ENCODE measurements around the gene MFAP3. TPM values are rescaled to one million over a fixed set of nuclear protein-coding genes. Genes with fewer than 3 reads are reported as not detected.

Gene MFAP3
- total RNA-seq, 1 experiment from 2014 or later: 55.6 TPM

DNA sequence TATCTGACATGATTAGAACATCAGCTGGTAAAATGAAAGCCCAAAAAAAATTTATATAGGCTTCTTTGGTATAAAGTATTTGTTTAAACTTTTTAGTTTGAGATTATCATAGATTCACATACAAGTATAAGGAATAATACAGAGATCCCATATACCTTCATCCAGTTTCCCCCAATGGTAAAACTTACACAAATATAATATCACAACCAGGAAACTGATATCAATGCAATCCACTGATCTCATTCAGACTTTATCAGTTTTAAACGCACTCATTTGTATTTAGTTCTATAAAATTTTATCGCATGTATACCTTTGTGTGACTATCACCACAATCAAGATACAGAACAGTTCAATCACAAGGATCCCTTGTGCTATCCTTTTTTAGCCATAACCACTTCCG is 3.8 kb upstream of the MFAP3 start:
- DNase-seq: no peak
- Histone ChIP-seq H3K27ac (no peak overlapping the region), H3K36me3 (no peaks in the 10 kb centered on the region), H3K4me3 (no peak overlapping the region), H3K27me3 (no peaks in the 10 kb centered on the region), H3K9me3 (replicated peaks) (no peaks in the 10 kb centered on the region), H3K4me1 (peaks cover 3% of the 10 kb centered on the region; the same call in 1 of the 2 replicates)

DNA sequence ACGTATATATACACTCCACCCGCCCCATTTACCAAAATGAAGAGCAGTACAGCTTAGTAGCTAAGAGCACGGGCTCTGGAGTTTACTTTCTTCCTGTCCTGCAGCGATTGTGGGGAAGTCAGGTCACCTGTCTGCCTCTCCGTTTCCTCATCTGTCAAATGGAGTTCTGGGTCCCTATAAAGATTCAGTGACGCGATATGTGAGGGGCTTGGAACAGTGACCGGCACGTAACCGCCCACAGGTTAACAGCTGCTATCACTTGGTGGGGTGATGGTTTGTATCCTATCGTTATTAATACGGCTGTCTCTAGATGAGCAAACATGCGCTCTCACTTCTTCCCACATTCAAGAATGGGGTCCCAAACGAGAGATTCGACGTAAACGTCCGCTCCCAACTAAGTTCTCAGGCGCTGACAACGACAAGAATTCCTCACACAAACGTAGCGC is 483 bp upstream of the MFAP3 start:
- H3K4me3 ChIP-seq: peak overlapping the region; percentile 73
- no peaks in the 10 kb centered on the region for H3K27me3 ChIP-seq
- no peaks in the 10 kb centered on the region for H3K36me3 ChIP-seq
- H3K9me3 ChIP-seq (replicated peaks): no peaks in the 10 kb centered on the region
- DNase-seq: peak in 1 of 2 experiments; percentile 34
- H3K4me1 ChIP-seq: peaks cover 3% of the 10 kb centered on the region; the same call in 1 of the 2 replicates
- peak overlapping the region; percentile 68 for H3K27ac ChIP-seq

DNA sequence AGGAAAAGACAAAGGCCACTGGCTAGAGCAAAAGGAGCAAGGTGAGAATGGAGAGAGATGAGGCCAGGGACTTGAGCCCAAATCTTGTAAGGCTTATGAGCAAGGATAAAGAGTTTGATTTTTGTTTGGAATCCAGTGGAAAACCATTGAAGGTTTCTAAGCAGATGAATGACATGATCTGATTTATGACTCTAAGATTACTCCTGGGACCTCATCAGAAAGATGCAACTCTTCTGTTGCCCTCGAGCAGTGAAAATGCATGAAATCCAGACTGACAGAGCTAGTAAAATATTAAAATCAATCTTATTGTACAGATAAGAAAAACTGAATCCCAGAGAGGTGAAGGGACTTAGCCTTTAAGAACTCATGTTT is 677 bp downstream of the MFAP3 start:
- no peak overlapping the region; the same call in 1 of the 2 replicates for H3K27ac ChIP-seq
- no peak for DNase-seq
- H3K9me3 ChIP-seq (replicated peaks): no peaks in the 10 kb centered on the region
- peak overlapping the region; percentile 73 for H3K4me3 ChIP-seq
- H3K27me3 ChIP-seq: no peaks in the 10 kb centered on the region
- no peaks in the 10 kb centered on the region for H3K36me3 ChIP-seq
- peaks cover 3% of the 10 kb centered on the region; the same call in 1 of the 2 replicates for H3K4me1 ChIP-seq

DNA sequence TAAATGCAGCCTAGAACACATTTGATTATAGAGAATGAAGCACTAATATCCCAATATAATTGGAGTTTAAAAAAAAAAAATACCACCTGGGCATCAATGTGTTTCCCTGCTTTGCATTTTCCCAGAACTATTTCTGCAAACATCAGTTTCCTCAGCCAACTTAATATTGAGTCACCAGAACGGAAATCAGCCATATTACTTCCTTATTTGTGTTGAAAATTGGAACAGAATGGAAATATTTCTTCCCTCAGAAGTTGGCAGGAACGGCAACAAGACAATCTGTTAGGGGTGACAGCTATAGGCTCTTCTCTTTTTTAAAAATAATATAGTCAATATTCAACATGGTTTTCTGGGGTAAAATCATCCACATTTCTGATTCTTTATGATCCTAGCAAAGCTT is 4.0 kb downstream of the MFAP3 start:
- Histone ChIP-seq H3K27ac (no peak overlapping the region), H3K4me3 (no peak overlapping the region), H3K4me1 (peaks cover 3% of the 10 kb centered on the region; the same call in 1 of the 2 replicates), H3K36me3 (peaks cover 7% of the 10 kb centered on the region; the same call in 1 of the 2 replicates), H3K27me3 (no peaks in the 10 kb centered on the region), H3K9me3 (replicated peaks) (no peaks in the 10 kb centered on the region)
- no peak for DNase-seq

DNA sequence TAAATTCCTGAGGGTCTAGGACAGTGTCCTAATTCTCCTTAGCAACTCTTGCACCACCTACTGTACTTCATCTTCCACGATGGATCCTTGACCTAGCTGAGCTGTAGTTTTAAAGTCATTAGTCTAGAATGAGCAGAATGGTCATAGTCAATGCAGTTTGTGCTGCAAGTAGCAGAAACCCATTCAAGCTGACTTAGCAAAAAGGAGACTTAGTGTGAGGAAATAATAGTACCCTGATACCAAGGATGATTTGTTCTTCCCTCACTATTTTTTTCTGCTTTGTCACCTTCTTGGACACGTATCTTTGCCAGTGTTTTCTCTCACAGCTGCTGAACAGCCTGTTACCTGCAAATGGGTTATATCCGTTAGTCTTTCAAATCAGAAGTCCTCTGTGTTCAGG is 5.3 kb downstream of the MFAP3 start:
- Histone ChIP-seq H3K27me3 (no peaks in the 10 kb centered on the region), H3K27ac (no peak overlapping the region), H3K9me3 (replicated peaks) (no peaks in the 10 kb centered on the region), H3K4me3 (no peak overlapping the region), H3K36me3 (peaks cover 7% of the 10 kb centered on the region; the same call in 1 of the 2 replicates), H3K4me1 (peaks cover 3% of the 10 kb centered on the region; the same call in 1 of the 2 replicates)
- DNase-seq: no peak

DNA sequence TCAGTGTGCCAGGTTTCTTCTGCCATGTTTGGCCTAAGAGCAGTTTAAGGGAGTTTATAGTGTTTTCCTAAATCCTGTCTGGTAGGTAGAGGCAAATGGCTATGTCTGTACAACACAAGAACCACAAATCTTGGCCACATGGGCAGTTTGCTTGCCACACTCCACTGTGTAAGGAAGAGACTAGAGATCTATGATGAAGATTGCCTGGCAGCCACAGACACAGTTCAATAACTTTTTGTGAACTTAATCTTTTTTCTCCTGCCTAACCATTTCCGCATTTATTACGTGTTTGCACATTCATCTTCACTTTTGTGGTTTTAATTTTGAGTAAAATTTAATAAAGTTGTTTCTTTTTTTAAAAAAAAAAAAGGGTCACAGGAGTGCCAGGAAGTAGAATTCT is 5.8 kb downstream of the MFAP3 start:
- Histone ChIP-seq H3K4me1 (peaks cover 3% of the 10 kb centered on the region; the same call in 1 of the 2 replicates), H3K4me3 (no peak overlapping the region), H3K27me3 (no peaks in the 10 kb centered on the region), H3K9me3 (replicated peaks) (no peaks in the 10 kb centered on the region), H3K27ac (no peak overlapping the region), H3K36me3 (peaks cover 7% of the 10 kb centered on the region; the same call in 1 of the 2 replicates)
- no peak for DNase-seq

DNA sequence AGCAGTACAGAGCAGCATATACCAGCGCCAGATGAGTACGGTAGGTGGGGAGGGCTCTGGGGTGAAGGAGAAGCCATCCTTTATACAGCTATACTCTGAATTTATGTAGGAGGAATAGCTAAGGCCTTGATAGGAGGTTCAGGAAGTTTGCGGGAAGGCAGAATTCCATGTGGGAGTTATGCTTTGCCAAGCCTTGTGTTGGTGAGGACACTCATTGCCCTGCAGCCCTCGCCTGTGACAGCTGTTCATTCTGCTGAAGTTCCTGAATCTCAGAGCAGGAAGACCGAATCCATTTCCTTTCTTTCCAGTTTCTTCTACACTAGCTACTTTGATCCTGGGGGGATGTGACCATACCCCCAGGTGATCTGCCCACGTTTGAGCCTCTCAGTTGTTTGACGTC is 7.7 kb downstream of the MFAP3 start:
- DNase-seq: no peak
- Histone ChIP-seq H3K27ac (no peak overlapping the region), H3K4me3 (no peak overlapping the region), H3K36me3 (peaks cover 15% of the 10 kb centered on the region; the same call in 1 of the 2 replicates), H3K4me1 (no peaks in the 10 kb centered on the region), H3K9me3 (replicated peaks) (no peaks in the 10 kb centered on the region), H3K27me3 (no peaks in the 10 kb centered on the region)

DNA sequence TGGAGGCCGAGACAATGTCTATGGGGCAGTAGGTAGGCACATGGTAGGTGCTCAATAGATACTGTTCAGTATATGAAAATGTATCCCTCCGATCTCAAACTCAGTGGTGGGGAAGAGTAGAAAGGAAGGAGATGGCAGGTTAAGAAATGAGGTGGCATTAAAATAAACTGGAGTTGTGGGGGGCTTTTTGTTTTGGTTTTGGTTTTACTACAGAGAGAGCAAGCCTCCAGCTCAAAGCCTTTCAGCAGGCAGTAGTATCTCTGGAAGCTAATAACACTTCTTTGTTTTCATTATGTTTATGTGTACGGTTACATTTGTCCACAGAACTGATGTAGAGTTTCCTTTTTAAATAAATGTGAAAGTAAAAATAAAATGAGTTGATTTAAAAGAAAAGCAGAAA is 8.6 kb downstream of the MFAP3 start:
- no peak for DNase-seq
- Histone ChIP-seq H3K27ac (no peak overlapping the region), H3K4me3 (no peak overlapping the region), H3K9me3 (replicated peaks) (no peaks in the 10 kb centered on the region), H3K4me1 (no peaks in the 10 kb centered on the region), H3K36me3 (peaks cover 19% of the 10 kb centered on the region), H3K27me3 (no peaks in the 10 kb centered on the region)

DNA sequence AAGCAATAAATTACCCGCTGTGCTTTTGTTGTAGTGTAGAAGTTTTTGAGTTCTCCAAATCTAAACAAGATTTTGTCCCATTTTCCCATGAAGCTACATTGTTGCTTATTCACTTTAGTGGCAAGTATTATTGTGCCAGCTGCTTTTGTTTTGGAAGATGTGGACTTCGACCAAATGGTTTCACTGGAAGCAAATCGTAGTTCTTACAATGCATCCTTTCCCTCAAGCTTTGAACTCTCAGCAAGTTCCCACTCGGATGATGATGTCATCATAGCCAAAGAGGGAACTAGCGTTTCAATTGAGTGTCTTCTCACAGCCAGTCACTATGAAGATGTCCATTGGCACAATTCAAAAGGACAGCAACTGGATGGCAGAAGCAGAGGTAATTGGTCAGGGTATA is 10.9 kb downstream of the MFAP3 start:
- no peaks in the 10 kb centered on the region for H3K4me1 ChIP-seq
- DNase-seq: no peak
- H3K9me3 ChIP-seq (replicated peaks): no peaks in the 10 kb centered on the region
- no peak overlapping the region for H3K27ac ChIP-seq
- H3K36me3 ChIP-seq: peaks cover 30% of the 10 kb centered on the region
- no peak overlapping the region for H3K4me3 ChIP-seq
- no peaks in the 10 kb centered on the region for H3K27me3 ChIP-seq

DNA sequence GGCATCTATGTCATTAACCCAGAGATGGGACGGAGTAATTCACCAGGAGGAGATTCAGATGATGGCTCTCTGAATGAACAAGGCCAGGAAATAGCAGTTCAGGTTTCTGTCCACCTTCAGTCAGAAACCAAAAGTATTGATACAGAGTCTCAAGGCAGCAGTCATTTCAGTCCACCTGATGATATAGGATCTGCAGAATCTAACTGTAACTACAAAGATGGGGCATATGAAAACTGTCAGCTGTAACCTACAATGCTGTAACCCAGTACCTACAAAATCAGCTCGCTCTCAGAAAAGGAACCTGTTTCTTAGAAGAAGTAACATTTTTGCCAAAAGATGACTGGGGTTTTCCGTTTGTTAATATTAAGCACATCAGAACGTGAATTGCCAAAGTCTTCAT is 14.7 kb downstream of the MFAP3 start:
- no peak for DNase-seq
- Histone ChIP-seq H3K4me1 (peaks cover 15% of the 10 kb centered on the region), H3K4me3 (no peak overlapping the region), H3K27ac (no peak overlapping the region), H3K36me3 (peaks cover 24% of the 10 kb centered on the region), H3K27me3 (no peaks in the 10 kb centered on the region), H3K9me3 (replicated peaks) (no peaks in the 10 kb centered on the region)

DNA sequence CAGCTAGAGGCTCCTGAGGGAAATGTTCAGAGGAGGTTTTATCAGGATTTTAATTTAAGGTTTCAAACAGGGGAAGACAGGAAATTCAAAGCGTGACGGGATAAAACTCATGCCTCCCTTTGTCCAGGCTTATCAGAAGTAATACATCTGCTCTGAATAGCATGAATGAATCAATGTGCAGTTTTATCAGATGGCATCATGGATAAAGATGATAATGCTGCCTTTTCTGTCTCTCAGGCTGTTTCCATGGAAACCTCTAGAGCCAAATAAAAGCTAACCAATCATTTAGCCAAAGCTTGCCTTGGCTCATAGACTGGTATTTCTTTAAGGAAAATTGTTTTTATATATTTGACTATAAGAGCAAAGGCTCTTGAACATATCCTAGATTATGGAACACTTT is 16.4 kb downstream of the MFAP3 start:
- Histone ChIP-seq H3K9me3 (replicated peaks) (no peaks in the 10 kb centered on the region), H3K27me3 (no peaks in the 10 kb centered on the region), H3K4me3 (no peak overlapping the region), H3K4me1 (peaks cover 24% of the 10 kb centered on the region), H3K36me3 (peaks cover 24% of the 10 kb centered on the region), H3K27ac (no peak overlapping the region)
- DNase-seq: no peak

DNA sequence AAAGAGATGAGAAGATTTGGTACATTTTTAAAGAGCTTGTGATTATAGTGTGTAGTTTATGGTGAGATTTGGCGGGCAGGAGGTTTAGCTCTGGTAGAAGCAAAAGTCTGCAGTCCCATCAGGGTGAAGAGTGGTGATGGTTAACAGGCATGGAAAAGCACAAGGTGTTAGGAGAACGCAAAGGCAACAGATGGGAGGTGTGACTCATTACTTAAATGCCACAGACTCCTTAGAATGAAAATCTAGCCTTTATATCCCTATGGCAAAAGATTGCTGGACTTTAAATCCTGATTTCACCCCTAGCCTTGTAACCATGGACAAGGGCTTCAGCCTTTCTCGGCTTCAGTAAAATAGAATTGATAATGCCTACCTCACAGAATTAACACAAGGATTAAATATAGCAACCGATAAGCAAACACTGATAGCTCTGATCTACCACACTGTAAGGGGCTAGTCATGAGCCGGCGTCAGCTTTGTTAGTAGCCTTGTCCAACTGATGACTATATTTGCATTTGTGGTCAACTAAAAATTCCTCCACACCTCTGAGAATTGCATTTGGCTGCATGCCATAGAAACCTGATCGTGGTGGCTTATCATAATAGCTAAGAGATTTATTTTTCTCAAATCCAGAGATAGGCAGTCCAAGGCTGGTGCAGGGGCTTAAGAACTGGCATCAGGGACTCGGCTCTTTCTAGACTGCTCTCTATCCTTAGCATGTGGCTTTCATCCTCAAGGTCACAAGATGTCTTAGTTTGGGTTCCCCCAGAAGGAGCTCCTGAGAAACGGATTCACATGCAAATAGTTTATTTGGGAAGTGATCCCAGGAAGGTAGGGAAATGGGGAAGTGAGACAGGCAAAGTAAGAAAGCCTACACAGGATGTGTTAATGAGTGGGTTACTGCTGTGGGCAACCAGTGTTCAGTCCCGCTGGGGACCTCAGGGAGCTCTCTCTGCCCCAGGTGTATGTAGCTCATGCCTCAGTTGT is 19.6 kb downstream of the MFAP3 start:
- peak; percentile 76 to 87 for DNase-seq
- peaks cover 7% of the 10 kb centered on the region; the same call in 1 of the 2 replicates for H3K36me3 ChIP-seq
- H3K27me3 ChIP-seq: no peaks in the 10 kb centered on the region
- H3K4me1 ChIP-seq: peaks cover 24% of the 10 kb centered on the region
- no peak overlapping the region for H3K4me3 ChIP-seq
- peak overlapping the region; percentile 58 for H3K27ac ChIP-seq
- no peaks in the 10 kb centered on the region for H3K9me3 ChIP-seq (replicated peaks)

DNA sequence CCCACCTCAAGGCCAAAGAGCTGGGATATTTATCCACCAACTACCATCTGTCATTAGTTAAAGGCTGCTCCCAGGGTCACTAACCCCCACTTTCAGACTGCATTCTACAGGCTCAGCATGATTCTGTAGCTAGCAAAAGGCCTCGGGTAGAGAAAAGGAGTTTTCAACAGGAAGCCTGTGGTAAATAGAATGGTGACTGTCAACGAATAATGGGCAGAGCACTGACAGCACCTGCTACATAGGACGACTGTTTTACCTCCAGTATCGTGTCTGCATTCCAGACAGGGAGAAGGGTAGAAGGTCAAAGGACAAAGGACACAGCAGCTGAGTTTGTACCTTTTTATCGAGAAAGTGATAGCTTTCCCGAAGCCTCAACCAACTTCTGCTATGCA is 20.3 kb downstream of the MFAP3 start:
- Histone ChIP-seq H3K27ac (no peak overlapping the region), H3K27me3 (no peaks in the 10 kb centered on the region), H3K4me3 (no peak overlapping the region), H3K36me3 (0 out of 2 replicates have a peak, but pooled peaks cover under 1% of the 10 kb centered on the region), H3K4me1 (peaks cover 24% of the 10 kb centered on the region), H3K9me3 (replicated peaks) (no peaks in the 10 kb centered on the region)
- DNase-seq: no peak

DNA sequence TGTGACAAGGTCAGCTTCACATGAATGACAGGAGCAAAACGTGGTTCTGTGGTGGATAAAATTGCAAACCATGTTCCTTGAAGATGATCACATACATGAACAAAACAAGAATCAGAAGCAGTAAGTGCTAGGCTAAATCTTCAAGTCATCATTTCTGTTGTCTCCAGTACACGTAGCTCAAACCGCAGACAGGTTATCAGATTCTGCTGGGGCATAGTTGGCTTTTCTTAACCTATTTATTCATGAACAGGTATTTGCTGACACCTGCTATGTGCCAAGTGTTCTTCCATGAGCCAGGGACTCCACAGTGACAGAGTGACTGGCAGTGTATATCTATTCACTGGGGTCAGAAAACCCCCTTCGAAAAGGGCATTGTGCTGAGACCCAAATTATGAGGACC is 20.8 kb downstream of the MFAP3 start:
- Histone ChIP-seq H3K9me3 (replicated peaks) (no peaks in the 10 kb centered on the region), H3K4me1 (peaks cover 24% of the 10 kb centered on the region), H3K4me3 (no peak overlapping the region), H3K27me3 (no peaks in the 10 kb centered on the region), H3K27ac (no peak overlapping the region), H3K36me3 (no peaks in the 10 kb centered on the region)
- DNase-seq: no peak

DNA sequence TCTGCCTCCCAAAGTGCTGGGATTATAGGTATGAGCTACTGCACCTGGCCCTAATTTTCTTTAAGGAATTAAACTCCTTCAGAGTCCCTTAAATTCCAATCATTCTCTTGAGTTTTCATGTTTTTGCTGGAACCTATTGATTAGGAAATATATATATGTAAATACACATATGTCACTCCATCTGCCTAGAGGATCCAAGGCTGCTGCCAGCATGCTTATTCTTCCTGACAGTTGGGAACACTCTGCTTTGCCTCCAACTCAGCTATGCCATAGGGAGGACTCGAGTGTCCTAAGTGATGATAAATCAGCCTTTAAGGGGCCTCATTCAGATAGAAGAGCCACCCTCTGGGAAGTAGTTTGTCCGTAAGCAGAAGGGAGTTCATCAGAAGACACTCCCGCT is 21.8 kb downstream of the MFAP3 start:
- peaks cover 24% of the 10 kb centered on the region for H3K4me1 ChIP-seq
- H3K9me3 ChIP-seq (replicated peaks): no peaks in the 10 kb centered on the region
- no peak overlapping the region for H3K4me3 ChIP-seq

More for the DNA sequence above, 21.8 kb downstream of the MFAP3 start:
- Histone ChIP-seq H3K27me3 (no peaks in the 10 kb centered on the region), H3K36me3 (no peaks in the 10 kb centered on the region), H3K27ac (no peak overlapping the region)
- no peak for DNase-seq

Measured in SJCRH30 (cell line).